Pancreas (tissue), 10 donors: ENCODE measurements around the gene SRP68. TPM values are rescaled to one million over a fixed set of nuclear protein-coding genes. Genes with fewer than 3 reads are reported as not detected.
"Not testable (repeated sequence)": the region's sequence is repeated elsewhere in the genome, so short reads cannot be mapped to it uniquely, and the experiment has no call there.

ENCODE experiments used
- ATAC-seq, 4 donors: fragments of 200-7000 bp; cut with Tn5 transposase; one replicate each; pipeline versions ENCODE4 v1.8.0 to v1.9.1; 2020; ENCODE audit warnings: mild to moderate bottlenecking in 4 of 4, moderate library complexity in 4 of 4
- DNase-seq, 6 donors: peaks; one replicate each; pipeline ENCODE4 v3.0.0-alpha.2; 2020
- FAIRE-seq: peaks from 2 replicates; lab custom pipeline; 2012; peaks lifted over from hg19 to GRCh38; lab: Jason Lieb, UNC
- H3K27ac ChIP-seq, 4 donors: fragments of 200-600 bp; sonication (generic); 1 replicate in 3 of 4; 2 replicates in 1 of 4; pipeline versions ENCODE4 v1.5.0 to v1.8.0; 2020
- H3K27me3 ChIP-seq, 4 donors: fragments of 200-600 bp; one replicate each; pipeline ENCODE4 v1.8.0; 2021
- H3K36me3 ChIP-seq, 3 donors: fragments of 200-600 bp; sonication (generic) in 1 of 3; one replicate each; pipeline versions ENCODE4 v1.5.0 to v1.8.0; 2020 to 2021
- H3K4me1 ChIP-seq, 3 donors: fragments of 200-600 bp; one replicate each; pipeline ENCODE4 v1.8.0; 2021
- H3K4me3 ChIP-seq, 4 donors: fragments of 200-600 bp; sonication (generic) in 2 of 4; one replicate each; pipeline versions ENCODE4 v1.5.0 to v1.8.0; 2020 to 2021
- H3K9me3 ChIP-seq, 4 donors: fragments of 200-600 bp; one replicate each; pipeline ENCODE4 v1.8.0; 2021
- CTCF ChIP-seq, 4 donors: fragments of 200-600 bp; sonication (generic) in 3 of 4; IDR thresholded peaks; one replicate each; pipeline versions ENCODE4 v1.5.0 to v1.8.0; 2021; ENCODE audit warnings: antibody characterized with exemption in 4 of 4
- WGBS, 2 donors: extraction: QIAGEN DNeasy Blood & Tissue Kit; methylation state at CpG; one replicate each; pipeline ENCODE4 v1.1.7; 2013; 5-methylcytosine and 5-hydroxymethylcytosine counted together
- intact Hi-C, 3 donors: fragments of 100-400 bp; cut with DNase I; formaldehyde crosslinking; loops; one replicate each; pipeline versions ENCODE4 v1.11.1 to v1.14.2; 2022
- polyA plus RNA-seq, 2 donors: library from polyadenylated mRNA; stranded (reverse); fragments of 200-250 nt; gene quantifications; one replicate each; pipeline ENCODE4 v1.2.3, GENCODE V29; 2013
- total RNA-seq, 6 donors: library from RNA; stranded (reverse); fragmentation: NEBNext Ultra II Directional in 4 of 6; extraction: Animal tissue kit (Norgen Biotek cat#: 25700) in 4 of 6; gene quantifications; one replicate each; pipeline versions ENCODE4 v1.2.1 to v1.2.4, GENCODE V29; 2021 to 2023
- donor health status: healthy with polysubstance abuse.
- donor health status: DM: no; HTN: no; CAD: no; lungs with moderate emphysema.
- donor health status: DM: no; HTN: no; CAD: no.
- donor health status: control.
- donor health status: control.
- donor health status: Bipolar disorder and iron deficiency.
- donor health status: DM: yes; HTN: yes; CAD: no.
- donor health status: DM: no; HTN: no; CAD: no.
- donor health status: DM: no; HTN: no; CAD: no.
- donor health status: DM: yes; HTN: yes; CAD: no.

SRP68 gene
- total and polyA plus RNA-seq, 8 donors: 32.2 to 74.6 (median 48.0) TPM

- DNase-seq (peak in 1 of 6 donors; percentile 47), ATAC-seq (peak in 3 of 4 donors; percentile 2)
These were observed 678 bp downstream of the SRP68 start for GRCh38 chr17:76071531-76072147.

GRCh38 chr17:76065775-76066174, 6.5 kb downstream of the SRP68 start:
- no peak overlapping the region for H3K4me3 ChIP-seq
- FAIRE-seq (no peak), ATAC-seq (no peak), DNase-seq (no peak)
- intact Hi-C loops: no loop called here
- 72 to 86% methylated on average over 4 of the region's 4 CpGs for WGBS, 2 donors
- no peaks in the 10 kb centered on the region for H3K27me3 ChIP-seq
- H3K9me3 ChIP-seq: no peaks in the 10 kb centered on the region
- H3K27ac ChIP-seq: no peak overlapping the region
- peaks cover 5 to 74% (median 39%) of the 10 kb centered on the region in 3 donors for H3K36me3 ChIP-seq
- H3K4me1 ChIP-seq: peaks cover 0 to 7% (median 0%) of the 10 kb centered on the region in 3 donors
- TF ChIP-seq CTCF (IDR thresholded peaks at IDR 0.05): no peak

More at GRCh38 chr17:76071531-76072147, 678 bp downstream of the SRP68 start:
- FAIRE-seq: no peak
- TF ChIP-seq CTCF (IDR thresholded peaks at IDR 0.05): no peak
- H3K4me1 ChIP-seq: peaks cover 0 to 16% (median 0%) of the 10 kb centered on the region in 3 donors
- peak overlapping the region; percentile 42 to 70 (median 60) for H3K4me3 ChIP-seq
- peaks cover 0 to 20% (median 6%) of the 10 kb centered on the region in 3 donors for H3K36me3 ChIP-seq
- intact Hi-C loops: no loop called here
- WGBS, 2 donors: 3 to 4% methylated on average over 15 of the region's 15 CpGs
- no peaks in the 10 kb centered on the region for H3K9me3 ChIP-seq
- H3K27ac ChIP-seq: peak overlapping the region; percentile 32 to 51 (median 48)
- peaks cover 0 to 24% (median 6%) of the 10 kb centered on the region in 4 donors for H3K27me3 ChIP-seq

GRCh38 chr17:76063875-76064546, 8.3 kb downstream of the SRP68 start:
- intact Hi-C loops: no loop called here
- H3K36me3 ChIP-seq: peaks cover 5 to 91% (median 50%) of the 10 kb centered on the region in 3 donors
- no peak overlapping the region for H3K4me3 ChIP-seq
- no peak for TF ChIP-seq CTCF (IDR thresholded peaks at IDR 0.05)
- ATAC-seq (no peak), DNase-seq (no peak), FAIRE-seq (no peak)
- H3K27ac ChIP-seq: no peak overlapping the region
- H3K4me1 ChIP-seq: no peaks in the 10 kb centered on the region
- WGBS, 2 donors: 80 to 88% methylated on average over 15 of the region's 15 CpGs
- H3K9me3 ChIP-seq: no peaks in the 10 kb centered on the region
- no peaks in the 10 kb centered on the region for H3K27me3 ChIP-seq

- intact Hi-C loops, H3K4me3 ChIP-seq, H3K4me1 ChIP-seq, ATAC-seq, H3K27ac ChIP-seq, FAIRE-seq, H3K27me3 ChIP-seq, DNase-seq, H3K9me3 ChIP-seq: not testable (repeated sequence)
- H3K36me3 ChIP-seq: peaks cover 9 to 85% (median 51%) of the 10 kb centered on the region in 3 donors
- WGBS, 2 donors: 85 to 92% methylated on average over 6 of the region's 6 CpGs
These were observed 14.1 kb downstream of the SRP68 start for GRCh38 chr17:76058264-76058663.

- H3K27ac ChIP-seq: no peak overlapping the region
- H3K27me3 ChIP-seq: no peaks in the 10 kb centered on the region
- H3K4me3 ChIP-seq: no peak overlapping the region
- no peaks in the 10 kb centered on the region for H3K9me3 ChIP-seq
- intact Hi-C loops: no loop called here
- no peak for DNase-seq
- TF ChIP-seq CTCF (IDR thresholded peaks at IDR 0.05): no peak
- ATAC-seq: no peak
- WGBS, 2 donors: 71 to 73% methylated on average over 3 of the region's 3 CpGs
- H3K36me3 ChIP-seq: peaks cover 9 to 76% (median 47%) of the 10 kb centered on the region in 3 donors
- H3K4me1 ChIP-seq: peaks cover 0 to 3% (median 0%) of the 10 kb centered on the region in 3 donors
- FAIRE-seq: no peak
These were observed 15.4 kb downstream of the SRP68 start for GRCh38 chr17:76056882-76057281.
